SIG-M5 (cell line): ENCODE results near the gene COQ5.
"Not testable (repeated sequence)": the region's sequence is repeated elsewhere in the genome, so short reads cannot be mapped to it uniquely, and the experiment has no call there.

Experiments used
- DNase-seq: peaks from one replicate; lab custom pipeline; 2025; lab: John Stamatoyannopoulos, UW

COQ5 gene, protein sequence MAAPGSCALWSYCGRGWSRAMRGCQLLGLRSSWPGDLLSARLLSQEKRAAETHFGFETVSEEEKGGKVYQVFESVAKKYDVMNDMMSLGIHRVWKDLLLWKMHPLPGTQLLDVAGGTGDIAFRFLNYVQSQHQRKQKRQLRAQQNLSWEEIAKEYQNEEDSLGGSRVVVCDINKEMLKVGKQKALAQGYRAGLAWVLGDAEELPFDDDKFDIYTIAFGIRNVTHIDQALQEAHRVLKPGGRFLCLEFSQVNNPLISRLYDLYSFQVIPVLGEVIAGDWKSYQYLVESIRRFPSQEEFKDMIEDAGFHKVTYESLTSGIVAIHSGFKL

GRCh38 chr12:120528861-120529525 lies at the start of gene COQ5:
COQ5 (minus strand) TSS chr12:120529158; CDS start chr12:120529141, 17 bp downstream.
- DNase-seq = no peak

DNA sequence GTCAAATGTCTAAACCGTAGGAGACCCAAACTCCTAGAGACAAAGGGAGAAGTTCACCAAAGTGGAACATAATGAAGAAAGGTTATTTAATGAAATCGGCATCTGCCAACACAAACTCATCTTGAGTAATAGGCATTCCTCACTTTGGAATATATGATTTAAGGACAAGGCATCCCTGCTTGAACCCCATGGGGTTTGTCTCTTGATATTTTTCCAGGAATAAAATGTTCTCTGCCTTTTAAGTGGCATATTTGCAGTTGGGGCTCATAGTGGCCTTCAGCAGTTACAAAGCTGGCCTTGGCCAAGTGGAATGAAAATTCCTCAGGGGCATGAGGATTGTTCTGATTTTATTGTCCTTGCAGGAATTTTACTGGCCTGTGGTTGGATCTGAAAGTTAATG lies 45.1 kb upstream of the COQ5 start:
- no peak for DNase-seq

DNA sequence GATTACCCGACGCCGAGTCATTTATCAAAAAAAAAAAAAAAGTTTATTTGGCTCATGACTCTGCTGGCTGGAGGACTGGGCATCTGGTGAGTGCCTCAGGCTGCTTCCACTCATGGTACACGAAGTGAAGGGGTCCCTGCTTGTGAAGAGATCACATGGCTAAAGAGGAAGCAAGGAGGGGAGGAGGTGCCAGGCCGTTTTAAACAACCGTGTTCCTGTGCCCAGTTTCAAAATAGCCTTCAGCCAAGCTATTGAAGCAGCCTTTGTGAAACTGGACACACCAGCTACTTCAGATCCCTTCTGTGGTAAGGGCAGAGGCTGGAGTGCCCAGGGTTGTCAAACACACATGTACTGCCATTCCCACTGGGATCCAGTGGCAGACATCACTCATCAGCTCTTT lies 44.6 kb upstream of the COQ5 start:
- no peak for DNase-seq

GRCh38 chr12:120571299-120571698 lies 42.3 kb upstream of the COQ5 start:
- DNase-seq = no peak

DNA sequence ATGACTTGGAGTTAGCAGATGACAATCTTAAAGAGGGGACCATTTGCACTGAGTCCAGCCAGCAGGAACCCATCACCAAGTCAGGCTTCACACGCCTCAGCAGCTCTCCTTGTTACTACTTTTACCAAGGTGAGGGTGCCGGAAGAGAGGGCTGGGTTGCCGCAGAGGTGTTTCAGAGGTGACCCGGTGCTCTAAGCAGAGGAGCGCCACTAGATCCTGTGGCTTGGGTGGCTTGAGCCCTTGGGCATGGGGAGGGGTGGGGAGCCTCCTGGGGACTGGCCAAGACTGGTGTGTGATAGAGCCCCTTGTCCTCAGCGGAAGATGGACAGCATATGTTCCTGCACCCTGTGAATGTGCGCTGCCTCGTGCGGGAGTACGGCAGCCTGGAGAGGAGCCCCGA lies 34.5 kb upstream of the COQ5 start:
- DNase-seq = no peak

- DNase-seq = no peak
Measured at GRCh38 chr12:120562906-120563305, 33.9 kb upstream of the COQ5 start.

DNA sequence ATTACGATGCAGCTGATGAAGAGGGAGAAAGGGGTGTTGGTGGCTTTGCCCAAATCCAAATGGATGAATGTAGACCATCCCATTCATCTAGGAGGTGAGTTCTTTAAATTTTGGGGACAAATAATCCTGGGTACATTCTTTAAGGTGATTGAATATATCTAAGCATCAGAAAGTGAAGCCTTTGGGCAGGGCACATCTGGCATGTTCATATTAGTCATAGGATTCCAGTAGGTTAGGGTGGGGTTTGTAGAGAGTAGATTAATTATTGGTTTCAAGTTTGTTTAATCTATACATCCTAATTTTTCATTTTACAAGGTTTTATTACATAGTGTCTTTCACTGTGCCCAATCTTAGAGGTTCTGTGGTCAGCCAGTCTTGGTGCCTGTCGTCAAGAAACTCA lies 28.6 kb upstream of the COQ5 start:
- no peak for DNase-seq

GRCh38 chr12:120554678-120555077 lies 25.7 kb upstream of the COQ5 start:
- DNase-seq = no peak

DNA sequence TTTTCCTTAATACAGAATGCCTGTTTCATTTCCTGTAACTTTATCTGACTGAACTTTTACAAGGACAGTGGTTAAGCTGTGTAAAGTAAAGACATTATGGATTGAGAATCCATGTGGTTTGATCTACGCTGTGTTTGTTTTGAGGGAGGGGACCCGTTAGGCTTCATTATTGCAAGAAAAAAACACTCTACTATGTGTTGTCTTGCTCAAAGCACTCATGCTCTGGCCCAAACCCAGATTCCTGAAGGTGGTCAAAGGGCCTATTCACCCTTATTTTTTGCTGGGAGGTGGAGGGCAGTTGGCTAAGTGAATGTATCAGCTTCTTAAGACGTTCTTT lies 17.1 kb upstream of the COQ5 start:
- no peak for DNase-seq

GRCh38 chr12:120544691-120545090 lies 15.7 kb upstream of the COQ5 start:
- no peak for DNase-seq

- no peak for DNase-seq
Measured at GRCh38 chr12:120542166-120542565, 13.2 kb upstream of the COQ5 start.

DNA sequence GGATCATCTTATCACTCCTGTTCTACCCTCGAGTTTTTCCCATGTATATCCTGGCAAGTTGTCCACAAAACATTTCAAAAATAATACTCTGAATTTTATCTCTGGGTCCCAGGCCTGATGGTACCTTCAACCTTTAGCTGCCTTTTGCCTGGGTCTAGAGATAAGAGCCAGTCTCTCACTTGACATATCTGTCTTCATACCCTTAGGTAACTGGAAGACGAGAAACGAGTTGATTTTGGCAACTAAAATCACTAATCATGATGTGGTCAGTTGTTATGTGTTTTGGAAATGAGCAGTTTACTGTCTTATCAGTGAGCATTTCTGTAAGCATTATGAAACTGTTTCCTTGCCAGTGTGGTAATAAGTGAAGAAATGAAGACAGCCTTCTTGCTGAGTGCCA lies 11.5 kb upstream of the COQ5 start:
- peak; percentile 36 for DNase-seq

- DNase-seq = no peak
Measured at GRCh38 chr12:120539303-120539702, 10.3 kb upstream of the COQ5 start.

GRCh38 chr12:120538281-120539156 lies 9.6 kb upstream of the COQ5 start:
- DNase-seq = no peak

DNA sequence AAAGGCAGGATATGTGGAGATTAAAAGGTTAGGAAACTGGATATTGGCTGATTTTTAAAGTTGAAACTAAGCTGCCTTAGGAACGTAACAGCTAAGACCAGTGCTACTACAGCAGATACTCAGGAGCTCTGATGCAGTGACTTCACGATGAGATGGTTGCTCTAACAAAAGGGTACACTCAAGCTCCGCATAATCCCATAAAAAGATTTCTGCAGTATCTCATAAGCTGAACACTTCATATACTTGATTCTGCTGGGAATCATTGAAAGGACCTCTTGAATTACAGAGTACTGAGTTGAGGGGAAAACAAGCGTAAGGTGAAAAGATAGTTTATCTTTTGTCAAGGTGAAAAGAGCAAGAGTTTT lies 8.9 kb upstream of the COQ5 start:
- DNase-seq = no peak

DNA sequence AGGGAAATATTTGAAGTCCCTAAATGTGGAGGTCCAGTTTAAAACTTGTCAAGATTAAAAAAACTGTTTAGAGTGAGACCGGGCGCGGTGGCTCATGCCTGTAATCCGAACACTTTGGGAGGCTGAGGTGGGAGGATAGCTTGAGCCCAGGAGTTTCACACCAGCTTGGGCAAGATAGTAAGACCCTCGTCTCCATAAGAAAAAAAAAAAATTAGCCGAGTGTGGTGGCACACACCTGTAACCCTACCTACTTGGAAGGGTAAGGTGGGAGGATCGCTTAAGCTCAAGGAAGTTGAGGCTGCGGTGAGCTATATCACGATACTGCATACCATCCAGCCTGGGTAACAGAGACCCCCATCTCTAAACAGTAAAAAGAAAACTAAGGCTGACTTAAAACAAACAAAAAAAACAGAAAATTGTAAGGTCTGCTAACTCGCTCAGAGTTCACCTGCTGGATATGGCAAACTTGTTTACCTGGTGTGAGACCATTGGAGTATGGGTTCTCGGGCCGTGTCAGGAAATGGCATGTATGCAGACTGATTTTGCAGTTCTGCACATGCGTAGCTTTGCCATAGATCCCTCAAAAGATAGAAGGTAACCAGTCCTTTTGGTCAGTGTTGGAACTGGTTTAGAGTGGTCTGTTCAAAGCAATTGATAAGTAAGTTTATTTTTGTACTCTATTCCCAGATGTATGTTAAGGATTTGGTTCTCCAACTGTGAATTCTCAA lies 7.3 kb upstream of the COQ5 start:
- no peak for DNase-seq

DNA sequence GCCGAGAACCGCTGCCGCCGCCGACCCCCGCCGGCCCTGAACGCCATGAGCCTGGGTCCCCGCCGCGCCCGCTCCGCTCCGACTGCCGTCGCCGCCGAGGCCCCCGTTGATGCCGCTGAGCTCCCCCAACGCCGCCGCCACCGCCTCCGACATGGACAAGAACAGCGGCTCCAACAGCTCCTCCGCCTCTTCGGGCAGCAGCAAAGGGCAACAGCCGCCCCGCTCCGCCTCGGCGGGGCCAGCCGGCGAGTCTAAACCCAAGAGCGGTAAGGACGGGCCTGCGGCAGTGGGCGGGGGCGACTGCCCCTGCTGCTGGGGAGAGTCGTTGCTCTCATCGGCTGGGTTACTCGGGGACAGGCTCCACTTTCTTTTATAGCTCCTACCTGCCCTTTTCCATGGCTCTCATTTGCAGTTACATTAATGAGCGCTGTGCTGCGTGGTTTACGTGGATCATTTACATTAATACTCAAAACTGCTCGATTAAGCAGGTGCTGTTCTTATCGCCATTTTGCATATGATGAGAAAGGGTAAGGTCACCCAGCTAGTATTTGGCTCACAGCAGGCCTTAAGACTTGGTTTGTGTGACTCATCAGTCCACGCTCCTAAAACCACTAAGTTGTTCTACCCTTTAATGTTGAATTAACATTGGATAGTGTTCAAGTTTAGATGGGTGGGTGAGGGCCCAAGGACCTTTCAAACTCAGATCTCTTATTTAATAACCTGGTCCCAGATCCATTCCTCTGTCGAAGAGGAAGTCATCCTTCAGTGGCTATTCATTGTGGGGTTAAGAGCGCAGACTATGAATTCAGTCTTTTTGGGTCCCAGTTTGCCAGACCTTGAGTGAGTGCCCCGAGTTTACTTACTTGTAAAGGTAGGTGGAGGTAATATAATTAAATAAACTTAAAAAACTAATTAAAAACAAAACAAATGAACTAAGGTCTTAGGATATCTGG lies 6.0 kb upstream of the COQ5 start:
- no peak for DNase-seq

DNA sequence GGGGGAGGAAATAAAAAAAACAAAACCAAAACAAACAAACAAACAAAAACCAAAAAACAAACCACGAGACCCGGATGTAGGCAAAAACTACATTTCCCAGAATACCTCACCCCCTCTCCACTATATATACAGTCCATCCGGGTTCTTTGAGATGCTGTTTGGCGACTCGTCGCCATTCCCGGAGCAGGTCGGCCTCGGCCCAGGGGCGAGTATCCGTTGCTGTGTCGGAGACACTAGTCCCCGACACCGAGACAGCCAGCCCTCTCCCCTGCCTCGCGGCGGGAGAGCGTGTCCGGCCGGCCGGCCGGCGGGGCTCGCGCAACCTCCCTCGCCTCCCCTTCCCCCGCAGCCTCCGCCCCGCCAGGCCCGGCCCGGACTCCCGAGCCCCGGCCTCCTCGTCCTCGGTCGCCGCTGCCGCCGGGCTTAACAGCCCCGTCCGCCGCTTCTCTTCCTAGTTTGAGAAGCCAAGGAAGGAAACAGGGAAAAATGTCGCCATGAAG lies 5.3 kb upstream of the COQ5 start, which contains the start of gene RNF10:
RNF10 (plus strand) TSS at position 154 of the 500 bp plus-strand sequence. CDS start 456 bp downstream, outside the sequence.
- peak; percentile 51 for DNase-seq

DNA sequence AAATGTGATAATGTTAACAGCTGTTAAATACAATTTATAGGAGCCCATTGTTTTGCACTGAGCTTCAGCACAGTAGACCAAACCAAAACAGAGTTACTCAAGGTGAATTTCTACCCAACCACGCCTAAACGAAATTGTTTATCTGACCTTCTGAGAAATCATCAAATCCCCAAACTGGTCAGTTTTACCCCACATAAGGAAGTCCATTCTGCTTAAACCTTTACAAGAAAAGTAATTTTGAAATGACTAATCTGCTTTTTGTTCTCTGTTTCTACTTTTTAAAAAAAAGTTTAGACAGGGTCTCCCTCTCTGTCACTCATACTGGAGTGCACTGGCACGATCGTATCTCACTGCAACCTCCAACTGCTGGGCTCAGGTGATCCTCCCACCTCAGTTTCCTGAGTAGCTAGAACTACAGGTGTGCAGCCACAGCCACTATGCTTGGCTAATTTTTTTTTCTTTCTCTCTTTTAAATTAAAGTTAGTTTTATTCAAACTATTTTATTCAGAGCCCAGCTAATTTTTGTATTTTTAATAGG lies 3.8 kb upstream of the COQ5 start:
- no peak for DNase-seq

DNA sequence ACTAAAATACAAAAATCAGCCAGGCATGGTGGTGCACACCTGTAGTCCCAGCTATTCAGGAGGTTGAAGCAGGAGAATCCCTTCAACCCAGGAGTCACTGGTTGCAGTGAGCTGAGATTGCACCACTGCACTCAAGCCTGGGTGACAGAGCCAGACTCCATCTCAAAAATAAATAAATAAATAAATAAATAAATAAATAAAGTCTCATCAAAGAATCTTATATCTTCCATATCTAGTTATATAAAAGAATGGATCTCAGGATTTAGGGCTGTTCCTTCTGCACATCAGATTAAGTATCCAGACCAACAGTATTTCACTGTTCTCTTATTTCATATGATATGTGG lies 1.4 kb upstream of the COQ5 start:
- DNase-seq = not testable (repeated sequence)
